Spleen (tissue), 11 donors: Measurements from ENCODE around the gene GATAD2A. TPM values are rescaled to one million over a fixed set of nuclear protein-coding genes. Genes with fewer than 3 reads are reported as not detected.

Experiments used
- DNase-seq: peaks from one replicate; pipeline ENCODE4 v3.0.0-alpha.2; 2020
- H3K27ac ChIP-seq, 8 donors: fragments of 200-600 bp; sonication (generic) in 7 of 8; 1 replicate in 4 of 8; 2 replicates in 4 of 8; pipeline versions ENCODE4 v1.5.0 to v1.8.0; 2016 to 2021; ENCODE audit warnings: inconsistent platforms in 4 of 8, mild to moderate bottlenecking in 4 of 8, moderate library complexity in 1 of 8
- H3K27me3 ChIP-seq, 7 donors: fragments of 200-600 bp; sonication (generic) in 6 of 7; replicated peaks in 1 of 7; 1 replicate in 4 of 7; 2 replicates in 3 of 7; pipeline versions ENCODE4 v1.5.0 to v1.8.0; 2016 to 2021; ENCODE audit warnings: inconsistent platforms in 3 of 7, mild to moderate bottlenecking in 1 of 7
- H3K36me3 ChIP-seq, 6 donors: fragments of 200-600 bp; sonication (generic) in 5 of 6; 1 replicate in 4 of 6; 2 replicates in 2 of 6; pipeline versions ENCODE4 v1.5.0 to v1.8.0; 2016 to 2021; ENCODE audit warnings: inconsistent platforms in 2 of 6
- H3K4me1 ChIP-seq, 6 donors: fragments of 200-600 bp; sonication (generic) in 5 of 6; 1 replicate in 3 of 6; 2 replicates in 3 of 6; pipeline versions ENCODE4 v1.5.0 to v1.8.0; 2016 to 2021; ENCODE audit warnings: inconsistent platforms in 3 of 6
- H3K4me3 ChIP-seq, 8 donors: fragments of 200-600 bp; sonication (generic) in 7 of 8; 1 replicate in 4 of 8; 2 replicates in 4 of 8; pipeline versions ENCODE4 v1.5.0 to v1.8.0; 2016 to 2021; ENCODE audit warnings: inconsistent platforms in 4 of 8, mild to moderate bottlenecking in 4 of 8, moderate library complexity in 2 of 8
- H3K9me3 ChIP-seq, 8 donors: fragments of 200-600 bp; sonication (generic) in 7 of 8; 1 replicate in 4 of 8; 2 replicates in 4 of 8; pipeline versions ENCODE4 v1.5.0 to v1.8.0; 2016 to 2021; ENCODE audit warnings: inconsistent platforms in 4 of 8
- POLR2A ChIP-seq, 3 donors: fragments of 450-650 bp; IDR thresholded peaks; one replicate each; pipeline ENCODE4 v1.5.1; 2017; ENCODE audit warnings: antibody characterized with exemption in 3 of 3, mild to moderate bottlenecking in 1 of 3
- POLR2AphosphoS5 ChIP-seq, 3 donors: sonication (generic); formaldehyde crosslinking; IDR thresholded peaks; one replicate each; pipeline ENCODE4 v1.5.1; 2017; ENCODE audit warnings: antibody characterized with exemption in 3 of 3
- WGBS, 5 donors: extraction: QIAGEN DNeasy Blood & Tissue Kit in 3 of 5; methylation state at CpG; one replicate each; pipeline versions ENCODE4 v1.1.5 to v1.1.7; 2013 to 2018; 5-methylcytosine and 5-hydroxymethylcytosine counted together
- intact Hi-C: fragments of 100-400 bp; cut with DNase I; formaldehyde crosslinking; loops from one replicate; pipeline ENCODE4 v1.15.0; 2023; ENCODE audit warnings: low total_unique reads
- polyA plus RNA-seq, 3 donors: library from polyadenylated mRNA; stranded (reverse); fragments of 200-250 nt; gene quantifications; one replicate each; pipeline ENCODE4 v1.2.1, GENCODE V29; 2013
- total RNA-seq, 7 donors: library from RNA; depleted of rRNA in 3 of 7; stranded (reverse); fragments of >200 nt in 3 of 7; fragmentation: NEBNext Ultra II Directional in 4 of 7; extraction: Animal tissue kit (Norgen Biotek cat#: 25700) in 4 of 7; gene quantifications; one replicate each; pipeline versions ENCODE4 v1.1.0 to v1.2.1, GENCODE V29; 2016 to 2021
- TF ChIP-seq, protein P1 (sequence below), 11 experiments: fragments of 200-600 bp in 7 of 11; fragments of 450-650 bp in 4 of 11; sonication (generic) in 4 of 11; IDR thresholded peaks in 8 of 11; conservative IDR thresholded peaks in 3 of 11; 1 replicate in 7 of 11; 2 replicates in 4 of 11; pipeline versions ENCODE4 v1.4.0 to v1.8.0; 2016 to 2021; ENCODE audit warnings: antibody characterized with exemption in 11 of 11, inconsistent platforms in 4 of 11, mild to moderate bottlenecking in 1 of 11
- donor health status: healthy with polysubstance abuse.
- donor health status: DM: no; HTN: no; CAD: no; lungs with moderate emphysema.
- donor health status: DM: no; HTN: no; CAD: no.
- donor health status: Bipolar disorder and iron deficiency.
- donor health status: healthy.
- donor health status: DM: no; HTN: no; CAD: no.
- donor health status: DM: yes; HTN: yes; CAD: no.

GATAD2A gene
- total and polyA plus RNA-seq, 10 donors = 11.6 to 122 (median 66.8) TPM

DNA sequence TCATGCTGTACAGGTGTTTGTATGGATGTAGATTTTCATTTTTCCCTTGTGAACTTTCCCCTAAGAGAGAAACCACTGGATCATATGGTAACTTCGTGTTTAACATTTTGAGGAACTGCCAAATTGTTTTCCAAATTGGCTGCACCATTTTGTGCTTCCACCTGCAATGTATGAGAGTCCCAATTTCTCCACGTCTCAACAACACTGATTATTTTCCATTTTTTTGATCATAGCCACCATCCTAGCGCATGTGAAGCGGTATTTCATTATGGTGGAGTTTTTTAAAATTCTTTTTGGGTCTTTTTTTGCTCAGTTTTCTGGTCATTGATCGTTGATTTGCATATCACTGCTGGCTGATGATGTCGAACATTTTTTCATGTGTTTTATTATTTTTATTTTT is 115.5 kb downstream of the GATAD2A start:
- TF ChIP-seq, protein P1, sequence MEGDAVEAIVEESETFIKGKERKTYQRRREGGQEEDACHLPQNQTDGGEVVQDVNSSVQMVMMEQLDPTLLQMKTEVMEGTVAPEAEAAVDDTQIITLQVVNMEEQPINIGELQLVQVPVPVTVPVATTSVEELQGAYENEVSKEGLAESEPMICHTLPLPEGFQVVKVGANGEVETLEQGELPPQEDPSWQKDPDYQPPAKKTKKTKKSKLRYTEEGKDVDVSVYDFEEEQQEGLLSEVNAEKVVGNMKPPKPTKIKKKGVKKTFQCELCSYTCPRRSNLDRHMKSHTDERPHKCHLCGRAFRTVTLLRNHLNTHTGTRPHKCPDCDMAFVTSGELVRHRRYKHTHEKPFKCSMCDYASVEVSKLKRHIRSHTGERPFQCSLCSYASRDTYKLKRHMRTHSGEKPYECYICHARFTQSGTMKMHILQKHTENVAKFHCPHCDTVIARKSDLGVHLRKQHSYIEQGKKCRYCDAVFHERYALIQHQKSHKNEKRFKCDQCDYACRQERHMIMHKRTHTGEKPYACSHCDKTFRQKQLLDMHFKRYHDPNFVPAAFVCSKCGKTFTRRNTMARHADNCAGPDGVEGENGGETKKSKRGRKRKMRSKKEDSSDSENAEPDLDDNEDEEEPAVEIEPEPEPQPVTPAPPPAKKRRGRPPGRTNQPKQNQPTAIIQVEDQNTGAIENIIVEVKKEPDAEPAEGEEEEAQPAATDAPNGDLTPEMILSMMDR (IDR thresholded peaks at IDR 0.05 in 8 of 11, conservative IDR thresholded peaks at IDR 0.05 in 3 of 11) = no peak
- TF ChIP-seq POLR2AphosphoS5 (IDR thresholded peaks at IDR 0.05) = no peak
- 79 to 87% (median 81%) methylated on average over 6 of the region's 6 CpGs for WGBS, 5 donors
- Histone ChIP-seq H3K4me1 (peaks cover 12 to 97% (median 52%) of the 10 kb centered on the region in 6 donors), H3K27me3 (no peaks in the 10 kb centered on the region), H3K36me3 (peaks cover 0 to 59% (median 22%) of the 10 kb centered on the region in 6 donors), H3K27ac (no peak overlapping the region), H3K4me3 (no peak overlapping the region), H3K9me3 (no peaks in the 10 kb centered on the region)
- no peak for DNase-seq
- intact Hi-C loops = no loop called here

DNA sequence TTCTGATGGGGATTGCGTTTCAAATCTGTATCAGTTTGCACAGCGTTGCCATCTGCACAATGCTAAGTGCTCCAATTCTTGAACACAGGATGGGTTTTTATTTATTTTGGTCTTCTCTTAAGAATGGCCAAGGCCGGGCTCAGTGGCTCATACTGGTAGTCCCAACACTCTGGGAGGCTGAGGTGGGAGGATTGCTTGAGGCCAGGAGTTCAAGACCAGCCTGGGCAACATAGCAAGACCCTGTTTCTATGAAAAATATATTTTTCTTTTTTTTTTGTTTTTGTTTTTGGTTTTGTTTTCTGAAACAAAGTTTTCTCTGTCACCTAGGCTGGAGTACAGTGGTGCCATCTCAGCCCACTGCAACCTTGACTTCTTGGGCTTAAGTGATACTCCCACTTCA is 117.7 kb downstream of the GATAD2A start:
- no peak for DNase-seq
- Histone ChIP-seq H3K9me3 (no peaks in the 10 kb centered on the region), H3K4me1 (peaks cover under 1 to 94% (median 41%) of the 10 kb centered on the region in 6 donors), H3K27me3 (no peaks in the 10 kb centered on the region), H3K36me3 (peaks cover 0 to 81% (median 40%) of the 10 kb centered on the region in 6 donors), H3K27ac (no peak overlapping the region), H3K4me3 (no peak overlapping the region)
- intact Hi-C loops = no loop called here
- no peak for TF ChIP-seq POLR2A (IDR thresholded peaks at IDR 0.05)
- TF ChIP-seq, protein P1 (IDR thresholded peaks at IDR 0.05 in 8 of 11, conservative IDR thresholded peaks at IDR 0.05 in 3 of 11) = no peak
- TF ChIP-seq POLR2AphosphoS5 (IDR thresholded peaks at IDR 0.05) = no peak
- WGBS, 5 donors = 77 to 96% (median 83%) methylated on average over 3 of the region's 3 CpGs

DNA sequence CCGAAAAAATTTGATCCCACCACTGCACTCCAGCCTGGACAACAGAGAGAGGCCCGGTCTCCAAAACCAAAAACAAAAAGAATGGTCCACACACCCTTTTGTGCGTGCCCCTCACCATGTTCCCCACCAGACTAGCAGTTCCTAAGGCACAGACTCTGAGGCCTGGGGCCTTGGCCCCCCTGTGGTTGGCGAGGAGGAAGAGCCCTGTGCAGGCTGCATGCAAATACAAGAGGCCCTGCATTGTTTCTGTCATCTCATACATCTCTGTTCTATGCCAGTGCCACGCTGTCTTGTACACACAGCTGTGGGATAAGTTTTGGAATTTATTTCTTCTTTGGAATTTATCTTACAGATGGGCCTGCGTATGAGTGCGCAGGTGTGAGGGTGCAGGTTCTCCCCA is 118.6 kb downstream of the GATAD2A start:
- no peaks in the 10 kb centered on the region for H3K9me3 ChIP-seq
- no peaks in the 10 kb centered on the region for H3K27me3 ChIP-seq
- DNase-seq = no peak
- H3K4me3 ChIP-seq = no peak overlapping the region
- H3K4me1 ChIP-seq = peaks cover 0 to 92% (median 38%) of the 10 kb centered on the region in 6 donors
- intact Hi-C loops = no loop called here
- 77 to 84% (median 82%) methylated on average over 5 to 7 of the region's 7 CpGs for WGBS, 5 donors
- peaks cover 0 to 90% (median 46%) of the 10 kb centered on the region in 6 donors for H3K36me3 ChIP-seq
- no peak overlapping the region for H3K27ac ChIP-seq
- TF ChIP-seq POLR2AphosphoS5 (IDR thresholded peaks at IDR 0.05) (no peak), POLR2A (IDR thresholded peaks at IDR 0.05) (no peak)
- TF ChIP-seq, protein P1 (IDR thresholded peaks at IDR 0.05 in 8 of 11, conservative IDR thresholded peaks at IDR 0.05 in 3 of 11) = no peak

DNA sequence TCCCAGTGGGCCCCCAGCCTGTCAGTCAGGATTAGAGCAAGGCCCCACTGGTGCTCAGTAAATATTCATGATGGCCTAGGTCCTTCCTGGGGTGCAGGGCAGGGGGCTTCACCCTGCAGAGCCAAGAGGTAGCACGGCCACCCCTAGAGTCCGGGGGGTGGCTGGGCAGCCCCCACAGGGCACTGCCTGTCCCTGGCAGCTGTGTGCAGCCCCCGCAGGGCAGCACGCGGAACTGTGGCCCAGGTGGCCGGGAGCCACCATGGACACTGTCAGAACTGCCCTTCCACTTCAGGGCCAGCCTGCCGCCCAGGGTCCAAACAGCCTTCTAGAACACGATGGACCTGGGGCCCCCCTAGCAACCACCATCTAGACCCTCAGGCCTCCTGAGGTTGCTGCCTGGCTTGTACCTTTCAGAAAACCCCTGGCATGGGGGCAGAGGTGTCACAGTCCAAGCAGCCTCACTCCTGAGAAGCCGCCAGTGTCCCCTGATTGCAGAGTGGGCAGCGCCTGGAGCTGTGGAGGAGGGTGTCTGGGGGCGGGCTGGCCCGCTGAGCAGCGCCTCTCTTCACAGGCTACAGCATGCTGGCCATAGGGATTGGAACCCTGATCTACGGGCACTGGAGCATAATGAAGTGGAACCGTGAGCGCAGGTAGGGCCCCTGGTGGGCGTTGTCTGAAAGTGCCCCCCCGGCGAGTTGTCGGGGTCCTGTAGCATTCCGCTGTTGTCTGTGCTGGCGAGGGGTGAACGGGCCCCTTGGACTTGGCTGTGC is 120.3 kb downstream of the GATAD2A start:
- peak in 1 of 3 donors; percentile 40 for TF ChIP-seq POLR2AphosphoS5 (IDR thresholded peaks at IDR 0.05)
- no peak for TF ChIP-seq POLR2A (IDR thresholded peaks at IDR 0.05)
- TF ChIP-seq, protein P1 (IDR thresholded peaks at IDR 0.05 in 8 of 11, conservative IDR thresholded peaks at IDR 0.05 in 3 of 11) = no peak
- Histone ChIP-seq H3K4me1 (peaks cover 0 to 89% (median 31%) of the 10 kb centered on the region in 6 donors), H3K27me3 (no peaks in the 10 kb centered on the region), H3K36me3 (peaks cover 0 to 84% (median 38%) of the 10 kb centered on the region in 6 donors), H3K27ac (no peak overlapping the region), H3K9me3 (no peaks in the 10 kb centered on the region), H3K4me3 (no peak overlapping the region)
- WGBS, 5 donors = 81 to 96% (median 92%) methylated on average over 4 to 23 of the region's 23 CpGs
- DNase-seq = no peak
- intact Hi-C loops = no loop called here
